Osteocyte (in vitro differentiated cells): ENCODE results near the gene CD52. TPM values are rescaled to one million over a fixed set of nuclear protein-coding genes. Genes with fewer than 3 reads are reported as not detected.
A peak's percentile ranks its signal among the peaks of the same experiment; 100 is the strongest.

ENCODE experiments used
- DNase-seq: peaks from one replicate; pipeline ENCODE4 v3.0.0; 2021; ENCODE audit warnings: mixed read lengths; ENCODE audit not compliant: unreplicated experiment; ENCODE audit errors: extremely low spot score
- H3K27ac Mint-ChIP-seq: one replicate; pipeline ENCODE4 v1.8.0; 2021; ENCODE audit warnings: mild to moderate bottlenecking, mixed read lengths; ENCODE audit not compliant: unreplicated experiment
- H3K27me3 Mint-ChIP-seq: one replicate; pipeline ENCODE4 v1.8.0; 2021; ENCODE audit warnings: mixed read lengths; ENCODE audit not compliant: unreplicated experiment
- H3K36me3 Mint-ChIP-seq: one replicate; pipeline ENCODE4 v1.8.0; 2021; ENCODE audit warnings: mixed read lengths; ENCODE audit not compliant: unreplicated experiment
- H3K4me1 Mint-ChIP-seq: one replicate; pipeline ENCODE4 v1.8.0; 2021; ENCODE audit warnings: mixed read lengths; ENCODE audit not compliant: unreplicated experiment
- H3K4me3 Mint-ChIP-seq: one replicate; pipeline ENCODE4 v1.8.0; 2021; ENCODE audit warnings: mild to moderate bottlenecking, moderate library complexity, mixed read lengths; ENCODE audit not compliant: unreplicated experiment
- H3K9me3 Mint-ChIP-seq: one replicate; pipeline ENCODE4 v1.8.0; 2021; ENCODE audit warnings: mixed read lengths; ENCODE audit not compliant: unreplicated experiment
- total RNA-seq: library from RNA; stranded (reverse); gene quantifications from 2 replicates; pipeline ENCODE4 v1.2.1, GENCODE V29; 2021
- TF ChIP-seq, protein P1 (sequence below): fragments of 200-600 bp; sonication (generic); IDR thresholded peaks from 2 replicates; pipeline ENCODE4 v1.5.0; 2021; ENCODE audit warnings: antibody characterized with exemption, mild to moderate bottlenecking, moderate library complexity

The CD52 gene
- total RNA-seq, 1 donor from 2014 or later = not detected

DNA sequence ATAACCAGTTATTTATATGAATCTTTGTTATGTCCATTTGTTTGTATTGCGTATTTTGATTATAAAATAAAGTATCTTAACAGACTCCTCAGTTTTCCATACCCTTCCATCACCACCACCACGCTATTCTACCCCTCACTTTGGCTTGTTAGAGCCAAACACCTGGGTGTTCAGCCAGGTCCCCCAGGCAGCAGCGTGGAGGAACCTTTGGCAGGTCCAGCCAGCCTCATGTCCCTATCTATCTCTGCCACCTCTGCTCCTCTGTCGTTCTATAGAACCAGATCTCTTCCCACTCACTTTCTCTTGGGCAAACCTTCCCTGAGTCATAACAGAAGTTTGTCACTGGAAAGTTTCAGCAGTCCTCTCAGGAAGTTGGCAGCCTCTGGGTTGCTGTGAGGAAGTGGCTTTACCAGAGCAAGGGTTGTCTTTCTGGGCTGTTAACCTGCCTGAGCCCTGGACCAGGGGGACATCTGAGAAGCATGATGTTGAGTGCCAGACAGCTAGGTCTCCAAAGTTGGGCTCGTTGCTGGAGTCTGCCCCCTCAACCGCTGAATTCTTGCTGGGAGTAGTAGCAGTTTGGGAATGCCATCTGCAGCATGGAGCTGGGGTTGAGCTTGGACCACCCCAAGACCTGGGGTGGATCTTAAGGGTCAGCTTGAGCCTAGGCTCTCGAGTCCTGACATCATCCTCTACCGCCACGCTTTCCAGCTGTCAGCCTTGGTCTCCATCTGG lies 38.9 kb upstream of the CD52 start:
- TF ChIP-seq, protein P1, sequence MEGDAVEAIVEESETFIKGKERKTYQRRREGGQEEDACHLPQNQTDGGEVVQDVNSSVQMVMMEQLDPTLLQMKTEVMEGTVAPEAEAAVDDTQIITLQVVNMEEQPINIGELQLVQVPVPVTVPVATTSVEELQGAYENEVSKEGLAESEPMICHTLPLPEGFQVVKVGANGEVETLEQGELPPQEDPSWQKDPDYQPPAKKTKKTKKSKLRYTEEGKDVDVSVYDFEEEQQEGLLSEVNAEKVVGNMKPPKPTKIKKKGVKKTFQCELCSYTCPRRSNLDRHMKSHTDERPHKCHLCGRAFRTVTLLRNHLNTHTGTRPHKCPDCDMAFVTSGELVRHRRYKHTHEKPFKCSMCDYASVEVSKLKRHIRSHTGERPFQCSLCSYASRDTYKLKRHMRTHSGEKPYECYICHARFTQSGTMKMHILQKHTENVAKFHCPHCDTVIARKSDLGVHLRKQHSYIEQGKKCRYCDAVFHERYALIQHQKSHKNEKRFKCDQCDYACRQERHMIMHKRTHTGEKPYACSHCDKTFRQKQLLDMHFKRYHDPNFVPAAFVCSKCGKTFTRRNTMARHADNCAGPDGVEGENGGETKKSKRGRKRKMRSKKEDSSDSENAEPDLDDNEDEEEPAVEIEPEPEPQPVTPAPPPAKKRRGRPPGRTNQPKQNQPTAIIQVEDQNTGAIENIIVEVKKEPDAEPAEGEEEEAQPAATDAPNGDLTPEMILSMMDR = no peak
- Mint-ChIP-seq H3K27ac (peak overlapping the region; percentile 92), H3K27me3 (no peaks in the 10 kb centered on the region), H3K36me3 (peaks cover 2% of the 10 kb centered on the region), H3K4me3 (peak overlapping the region; percentile 86), H3K9me3 (no peaks in the 10 kb centered on the region), H3K4me1 (peaks cover 76% of the 10 kb centered on the region)
- no peak for DNase-seq

DNA sequence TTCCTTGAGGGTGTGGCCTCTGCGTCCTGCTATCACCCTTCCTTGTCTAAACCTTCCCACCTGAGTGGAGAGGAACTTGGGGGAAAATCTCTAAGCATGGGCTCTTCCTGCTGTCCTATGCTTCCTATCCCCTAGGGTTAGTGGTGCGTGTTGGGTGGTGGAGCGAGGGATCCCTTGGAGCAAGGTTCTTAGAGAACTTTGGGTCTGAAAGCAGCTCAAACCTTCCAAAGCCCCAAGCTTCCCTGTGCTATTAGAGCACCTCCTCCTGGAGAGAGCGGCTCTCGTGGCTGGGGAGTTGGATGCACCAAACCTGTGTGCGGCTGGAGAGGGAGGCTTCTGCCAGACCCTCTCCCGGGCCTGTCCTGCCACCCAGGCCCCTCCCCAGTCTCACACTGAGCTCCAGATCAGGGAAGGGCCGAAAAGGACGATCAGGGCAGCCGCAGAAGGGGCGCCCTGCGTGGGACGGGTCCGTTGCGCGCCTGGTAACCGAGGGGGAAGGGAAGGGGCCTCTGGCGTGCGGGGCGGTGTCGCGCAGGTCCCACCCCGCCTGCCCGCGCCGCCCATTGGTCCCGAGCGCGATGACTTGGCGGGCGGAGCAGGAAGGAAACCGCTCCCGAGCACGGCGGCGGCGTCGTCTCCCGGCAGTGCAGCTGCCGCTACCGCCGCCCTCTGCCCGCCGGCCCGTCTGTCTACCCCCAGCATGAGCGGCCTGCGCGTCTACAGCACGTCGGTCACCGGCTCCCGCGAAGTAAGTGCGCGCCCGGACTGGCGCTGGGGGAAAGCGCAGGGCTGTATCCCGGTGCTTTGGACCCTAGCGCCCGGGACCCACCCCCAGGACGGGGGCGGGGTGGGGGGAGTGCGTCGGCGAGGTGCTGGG lies 38.1 kb upstream of the CD52 start, which contains the start of gene SH3BGRL3:
TSS of gene SH3BGRL3 (plus strand) at position 631 of the 877 bp plus-strand sequence. CDS start at position 701, 70 bp downstream.
- Mint-ChIP-seq H3K36me3 (peaks cover 3% of the 10 kb centered on the region), H3K9me3 (no peaks in the 10 kb centered on the region), H3K4me1 (peaks cover 81% of the 10 kb centered on the region), H3K27ac (peak within 1 kb of the TSS; percentile 92), H3K27me3 (no peaks in the 10 kb centered on the region), H3K4me3 (peak within 1 kb of the TSS; percentile 86)
- TF ChIP-seq, protein P1 = peak; percentile 63
- DNase-seq = peak; percentile 92

DNA sequence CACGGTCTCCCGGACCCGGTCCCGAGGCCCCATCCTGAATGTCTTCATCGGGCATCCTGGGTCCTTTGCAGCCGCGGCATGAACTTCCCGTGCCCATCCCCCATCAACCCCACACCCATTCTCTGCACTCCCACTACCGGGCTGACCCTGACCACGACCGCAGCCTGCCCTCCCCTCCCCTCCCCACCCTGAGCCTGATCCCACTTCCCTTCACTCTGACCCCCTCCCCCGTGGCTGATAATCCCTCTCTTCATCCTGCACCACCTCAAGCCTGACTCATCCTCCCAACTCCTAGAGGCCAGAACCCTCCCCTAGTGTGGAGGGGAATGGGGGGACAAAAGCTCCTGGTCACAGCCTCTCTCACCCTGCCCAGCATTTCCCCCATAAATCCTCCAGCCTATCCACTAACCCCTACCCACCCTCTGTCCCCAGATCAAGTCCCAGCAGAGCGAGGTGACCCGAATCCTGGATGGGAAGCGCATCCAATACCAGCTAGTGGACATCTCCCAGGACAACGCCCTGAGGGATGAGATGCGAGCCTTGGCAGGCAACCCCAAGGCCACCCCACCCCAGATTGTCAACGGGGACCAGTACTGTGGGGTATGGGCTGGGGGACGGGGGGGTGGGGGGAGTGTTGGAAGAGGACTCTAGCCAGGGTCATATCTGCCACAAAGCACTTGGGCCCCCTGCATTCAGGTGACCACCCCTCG lies 37.3 kb upstream of the CD52 start:
- peak overlapping the region; percentile 92 for H3K27ac Mint-ChIP-seq
- peaks cover 81% of the 10 kb centered on the region for H3K4me1 Mint-ChIP-seq
- TF ChIP-seq, protein P1 = no peak
- DNase-seq = no peak
- H3K9me3 Mint-ChIP-seq = no peaks in the 10 kb centered on the region
- peak overlapping the region; percentile 86 for H3K4me3 Mint-ChIP-seq
- H3K27me3 Mint-ChIP-seq = no peaks in the 10 kb centered on the region
- peaks cover 3% of the 10 kb centered on the region for H3K36me3 Mint-ChIP-seq

DNA sequence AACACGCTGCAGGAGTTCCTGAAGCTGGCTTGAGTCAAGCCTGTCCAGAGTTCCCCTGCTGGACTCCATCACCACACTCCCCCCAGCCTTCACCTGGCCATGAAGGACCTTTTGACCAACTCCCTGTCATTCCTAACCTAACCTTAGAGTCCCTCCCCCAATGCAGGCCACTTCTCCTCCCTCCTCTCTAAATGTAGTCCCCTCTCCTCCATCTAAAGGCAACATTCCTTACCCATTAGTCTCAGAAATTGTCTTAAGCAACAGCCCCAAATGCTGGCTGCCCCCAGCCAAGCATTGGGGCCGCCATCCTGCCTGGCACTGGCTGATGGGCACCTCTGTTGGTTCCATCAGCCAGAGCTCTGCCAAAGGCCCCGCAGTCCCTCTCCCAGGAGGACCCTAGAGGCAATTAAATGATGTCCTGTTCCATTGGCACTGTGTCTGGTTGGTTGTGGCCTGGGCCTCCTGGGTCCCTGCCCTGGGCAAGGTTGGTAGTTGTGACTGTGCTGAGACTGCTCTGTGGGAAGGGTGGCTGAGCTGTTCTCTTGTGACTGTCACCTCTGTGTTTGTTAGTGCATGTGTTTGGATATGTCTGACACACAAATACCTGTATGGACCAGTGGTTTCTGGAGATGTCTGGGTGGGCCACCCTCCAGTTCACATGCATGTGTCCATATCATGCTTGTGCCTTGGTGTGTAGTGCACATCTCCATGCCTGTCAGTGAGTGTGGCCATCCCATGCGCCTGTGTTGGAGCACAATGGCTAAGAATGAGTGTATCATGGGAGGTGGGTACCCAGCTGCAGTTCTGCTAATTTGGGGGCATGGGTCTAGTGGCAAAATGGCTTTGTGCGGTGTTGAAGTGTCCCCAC lies 36.4 kb upstream of the CD52 start:
- H3K4me1 Mint-ChIP-seq = peaks cover 72% of the 10 kb centered on the region

More for the DNA sequence above, 36.4 kb upstream of the CD52 start:
- Mint-ChIP-seq H3K4me3 (peak overlapping the region; percentile 86), H3K36me3 (peaks cover 3% of the 10 kb centered on the region), H3K27me3 (no peaks in the 10 kb centered on the region), H3K27ac (peak overlapping the region; percentile 77), H3K9me3 (no peaks in the 10 kb centered on the region)
- DNase-seq = no peak
- TF ChIP-seq, protein P1 = no peak
